Activated CD4-positive, alpha-beta T cell treated with anti-CD3 and anti-CD28 coated beads, Interleukin-10, Interleukin-2, amounts not matched to agents 100 ng/mL and 50 ng/mL, durations not matched to agents 16 hours and 8 hours (primary cell): ENCODE results near the gene SYTL4.

Source experiments
- DNase-seq: peaks from one replicate; pipeline ENCODE4 v3.0.0-alpha.2; 2020

SYTL4 gene

GRCh38 chrX:100687546-100687945, 44.4 kb downstream of the SYTL4 start:
- no peak for DNase-seq

DNA sequence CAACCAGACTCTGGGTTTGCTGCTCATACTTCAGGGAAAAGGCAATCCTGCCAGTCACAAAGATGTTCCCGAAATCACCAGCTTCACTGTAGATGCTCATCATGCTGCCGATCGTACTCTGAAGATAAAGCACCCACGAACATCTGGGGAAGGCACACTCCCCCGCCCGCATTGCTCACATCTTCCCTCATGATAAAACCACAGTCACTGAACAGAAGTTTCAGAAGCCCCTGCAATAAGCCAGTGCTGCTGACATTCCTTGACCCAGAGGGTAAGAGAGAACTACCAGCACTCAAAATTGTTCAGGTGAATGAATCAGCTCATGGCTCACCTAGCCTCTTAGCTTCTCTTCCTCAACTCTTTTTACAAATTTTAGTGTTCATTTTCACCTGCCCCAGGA, 44.8 kb downstream of the SYTL4 start:
- DNase-seq: no peak

DNA sequence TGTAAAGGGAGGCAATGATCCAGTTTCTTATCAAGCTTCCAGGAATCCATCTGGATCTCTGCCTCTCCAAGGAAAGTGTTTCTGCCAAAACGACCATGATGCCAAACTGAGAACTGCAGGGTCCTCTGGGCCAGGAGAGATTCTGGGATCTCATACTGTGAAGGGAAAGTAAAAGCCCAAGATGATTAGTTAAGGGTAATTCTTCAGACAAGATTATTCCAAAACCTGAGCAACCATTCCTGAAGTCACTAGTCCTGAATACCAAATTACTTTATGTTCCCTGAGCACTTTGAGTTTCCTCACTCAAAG, 46.0 kb downstream of the SYTL4 start:
- no peak for DNase-seq

GRCh38 chrX:100685284-100685996, 46.5 kb downstream of the SYTL4 start:
- peak; percentile 80 for DNase-seq

DNA sequence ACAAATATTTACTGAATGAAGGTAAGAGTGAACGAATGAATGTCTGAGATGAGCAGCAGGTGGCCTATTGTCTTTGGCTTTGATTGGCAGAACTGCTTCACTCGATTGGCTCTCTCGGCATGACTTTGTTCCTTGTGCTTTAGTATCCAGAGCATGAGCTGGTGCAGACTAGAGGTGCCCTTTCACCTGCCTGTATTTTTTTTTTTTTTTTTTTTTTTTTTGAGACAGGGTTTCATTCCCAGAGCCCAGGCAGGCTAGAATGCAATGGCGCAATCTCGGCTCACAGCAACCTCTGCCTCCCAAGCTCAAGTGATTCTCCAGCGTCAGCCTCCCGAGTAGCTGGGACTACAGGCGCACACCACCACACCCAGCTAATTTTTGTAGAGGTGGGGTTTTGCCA, 49.0 kb downstream of the SYTL4 start:
- no peak for DNase-seq

- no peak for DNase-seq
Observed at GRCh38 chrX:100681599-100681998, 50.3 kb downstream of the SYTL4 start.

- no peak for DNase-seq
Observed at GRCh38 chrX:100680756-100681155, 51.2 kb downstream of the SYTL4 start.

DNA sequence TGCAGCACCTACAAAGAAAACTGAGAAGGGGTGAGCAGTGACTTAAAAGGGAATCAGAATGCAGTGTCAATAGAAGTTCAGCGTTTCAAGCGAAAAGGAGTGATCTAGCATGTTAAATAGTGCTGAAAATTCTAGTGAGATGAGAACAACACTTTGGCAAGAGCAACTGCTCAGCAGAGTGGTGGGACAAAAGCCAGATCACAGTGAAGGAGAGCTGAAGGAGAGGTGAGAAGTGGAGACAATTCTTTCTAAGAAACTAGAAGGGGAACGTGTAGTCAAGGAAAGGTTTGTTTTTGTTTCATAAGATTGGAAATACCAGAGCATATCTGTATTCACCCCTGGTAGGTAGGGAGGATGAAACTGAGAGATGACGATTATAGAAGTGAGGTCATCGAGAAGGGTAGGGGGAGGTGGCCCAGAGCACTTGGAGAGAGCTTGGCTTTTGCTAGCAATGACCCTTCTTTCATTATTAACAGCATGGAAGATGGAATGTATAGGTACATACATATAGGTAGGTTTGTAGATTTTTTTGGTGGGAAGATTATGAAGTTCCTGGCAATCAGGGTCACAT, 54.2 kb downstream of the SYTL4 start:
- DNase-seq: no peak

DNA sequence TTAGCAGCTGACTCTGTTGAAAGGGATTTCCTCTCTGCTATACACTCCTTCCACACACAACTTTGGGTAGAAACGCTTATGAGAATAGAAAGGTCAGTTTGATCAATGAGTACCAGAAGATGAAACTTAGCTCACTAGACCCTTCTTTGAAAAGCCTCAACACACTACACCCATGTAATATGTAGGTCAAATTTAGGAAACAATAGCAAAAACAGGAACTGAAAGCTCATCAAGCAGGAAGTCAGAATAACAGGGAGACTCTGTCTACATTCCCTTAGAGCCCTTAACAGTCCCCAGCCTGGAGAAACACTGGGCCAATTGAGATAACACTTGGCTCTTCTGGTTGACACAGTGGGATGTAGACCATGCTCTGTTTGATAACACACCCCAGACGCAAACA, 57.2 kb downstream of the SYTL4 start:
- no peak for DNase-seq

GRCh38 chrX:100673397-100673953, 58.4 kb downstream of the SYTL4 start:
- DNase-seq: no peak

DNA sequence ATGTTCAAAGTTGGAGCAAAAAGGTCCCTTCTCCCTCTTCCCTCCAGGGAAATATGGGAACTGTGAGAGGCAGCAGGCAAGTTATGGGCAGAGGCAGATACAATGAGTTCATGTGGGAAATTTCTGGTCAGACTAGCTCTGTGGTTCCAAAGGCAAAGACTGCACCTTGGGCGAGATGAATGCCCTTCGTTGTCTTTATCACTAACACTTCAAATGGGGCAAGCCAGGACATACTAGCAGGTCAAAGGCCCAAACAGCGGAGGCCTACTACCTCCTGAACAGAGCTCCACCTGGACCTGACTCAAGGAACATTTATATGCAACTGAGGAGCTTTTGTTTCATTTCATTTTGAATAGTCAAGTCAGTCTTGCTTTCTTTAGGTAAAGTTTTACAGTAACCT, 59.0 kb downstream of the SYTL4 start:
- no peak for DNase-seq

DNA sequence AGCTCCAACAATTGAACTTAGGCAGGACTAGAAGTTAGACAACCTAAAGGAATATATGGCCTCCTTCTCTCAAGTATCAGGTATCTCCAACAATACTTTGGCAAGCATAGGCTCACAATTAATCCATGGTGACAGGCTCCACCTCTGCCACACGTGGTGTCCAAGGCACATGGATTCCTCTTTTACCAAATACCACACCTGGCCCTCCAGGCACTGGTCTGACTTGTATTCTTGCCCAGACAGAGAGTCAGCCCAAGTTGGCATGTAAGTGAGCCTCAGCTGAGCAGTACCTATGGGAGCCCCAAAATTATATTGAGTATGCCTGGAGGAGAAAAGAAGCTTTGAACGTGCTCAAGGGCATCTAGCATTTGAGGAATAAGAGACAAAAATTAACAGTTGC, 68.3 kb downstream of the SYTL4 start:
- DNase-seq: no peak

- no peak for DNase-seq
Observed at GRCh38 chrX:100662796-100663195, 69.1 kb downstream of the SYTL4 start.

GRCh38 chrX:100662170-100662569, 69.8 kb downstream of the SYTL4 start:
- no peak for DNase-seq

DNA sequence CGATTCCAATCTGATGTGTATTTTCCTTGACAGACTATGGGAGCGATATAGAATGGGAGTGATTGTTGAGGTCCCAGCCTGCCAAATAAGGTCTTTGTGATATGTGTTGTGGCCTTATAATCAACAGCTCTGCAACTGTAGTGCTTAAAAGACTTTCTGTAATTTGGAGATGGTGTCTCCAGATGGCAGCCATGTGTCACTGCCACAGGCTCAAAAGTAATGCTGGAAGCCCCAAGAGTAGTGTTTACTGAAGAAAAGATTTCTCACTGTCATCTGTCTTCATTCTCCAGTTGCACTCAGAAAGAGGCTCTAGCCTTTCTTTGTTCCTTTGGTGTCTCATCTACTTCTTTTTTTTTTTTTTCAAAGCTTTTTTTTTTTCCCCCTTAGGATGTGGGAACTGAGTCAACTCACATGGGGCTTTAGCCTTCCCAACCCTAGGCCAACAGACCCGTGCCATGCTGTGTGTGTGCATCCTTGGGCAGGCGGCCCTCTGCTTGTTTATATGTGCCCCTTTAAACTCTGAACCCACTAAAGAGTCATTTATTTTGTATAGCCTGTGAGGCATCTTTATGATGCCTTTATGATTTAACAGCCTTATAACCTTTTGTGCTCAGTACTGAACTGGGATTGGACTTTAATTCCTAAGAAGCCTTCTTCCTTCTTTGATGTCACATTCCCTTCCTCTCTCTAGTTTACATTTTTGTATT, 72.3 kb downstream of the SYTL4 start:
- no peak for DNase-seq

GRCh38 chrX:100658941-100659381, 73.0 kb downstream of the SYTL4 start:
- DNase-seq: no peak

GRCh38 chrX:100654261-100654660, 77.7 kb downstream of the SYTL4 start:
- DNase-seq: peak; percentile 19

DNA sequence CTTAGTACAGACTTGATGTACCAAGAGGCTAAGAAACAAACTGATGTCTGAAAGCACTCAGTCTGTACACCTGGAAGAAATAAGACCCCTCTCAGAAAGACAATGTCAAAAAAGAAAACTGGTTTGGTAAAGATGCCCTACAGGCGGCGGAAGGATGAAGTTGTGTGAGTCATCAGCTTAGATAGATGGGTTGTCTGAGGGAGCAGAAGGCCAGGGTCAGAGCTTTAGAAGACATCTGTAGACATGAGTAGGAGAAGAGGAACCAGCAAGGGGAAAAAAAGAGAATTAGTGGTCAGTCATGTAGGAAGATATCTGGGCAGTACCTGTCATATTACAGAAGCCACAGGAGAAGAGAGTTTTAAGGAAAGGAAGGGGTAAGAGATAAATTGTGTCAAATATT, 79.7 kb downstream of the SYTL4 start:
- DNase-seq: no peak

DNA sequence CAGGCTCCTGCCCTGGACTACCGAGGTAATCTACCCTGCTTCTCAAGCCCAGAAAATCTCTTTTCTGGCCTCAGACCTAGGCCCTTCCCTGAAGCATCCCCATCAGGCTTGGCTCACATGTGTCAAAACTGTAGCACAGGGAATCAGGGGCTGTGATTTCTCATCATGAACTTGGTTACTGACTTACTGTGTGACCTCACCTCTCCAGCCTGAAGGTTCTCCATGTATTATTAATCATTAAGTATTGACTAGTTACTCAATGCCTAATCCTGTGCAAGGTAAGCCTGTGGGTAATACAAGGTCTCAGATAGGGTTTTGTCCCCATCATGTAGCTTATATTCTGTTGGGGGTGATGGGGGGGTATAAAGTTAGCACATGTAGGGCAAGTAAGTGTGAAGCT, 81.1 kb downstream of the SYTL4 start:
- DNase-seq: no peak

DNA sequence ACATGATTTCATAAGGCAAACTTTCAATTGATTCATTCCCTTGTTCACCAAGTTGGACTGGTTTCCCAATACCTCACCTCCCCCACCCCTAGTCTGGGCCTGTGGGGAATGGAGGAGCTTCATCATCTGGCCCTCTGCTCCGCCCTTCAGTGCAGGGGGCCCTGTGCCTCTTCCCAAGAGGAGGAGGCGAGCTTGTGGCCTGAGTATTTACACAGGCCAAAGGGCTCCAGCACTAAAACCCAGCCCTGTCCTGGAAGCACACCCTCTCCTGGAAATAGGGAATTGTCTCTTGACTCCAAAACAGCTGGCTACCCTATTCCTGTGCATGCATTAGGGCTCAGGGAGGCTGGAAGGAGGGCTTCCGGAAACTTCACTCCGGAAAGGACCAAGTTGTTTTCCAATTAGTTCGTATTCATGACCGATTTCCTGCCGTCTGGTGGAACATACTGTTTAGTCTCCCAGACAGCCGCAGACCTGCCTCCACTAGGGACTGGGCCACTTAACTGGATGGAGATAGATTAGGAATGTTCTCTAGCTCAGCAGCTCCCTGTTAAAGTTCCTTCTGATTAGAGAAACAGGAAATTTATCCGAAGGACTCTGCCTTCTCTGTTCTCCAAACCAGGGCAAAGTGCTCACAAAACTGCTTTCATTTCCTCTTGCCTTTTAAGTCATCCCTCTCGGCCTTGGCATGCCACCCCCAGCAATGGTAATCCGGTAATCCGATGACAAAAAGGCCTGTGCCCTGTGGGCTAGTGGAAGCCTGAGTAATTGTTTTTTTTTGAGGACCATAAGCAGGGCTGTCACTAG, 82.2 kb downstream of the SYTL4 start:
- no peak for DNase-seq

DNA sequence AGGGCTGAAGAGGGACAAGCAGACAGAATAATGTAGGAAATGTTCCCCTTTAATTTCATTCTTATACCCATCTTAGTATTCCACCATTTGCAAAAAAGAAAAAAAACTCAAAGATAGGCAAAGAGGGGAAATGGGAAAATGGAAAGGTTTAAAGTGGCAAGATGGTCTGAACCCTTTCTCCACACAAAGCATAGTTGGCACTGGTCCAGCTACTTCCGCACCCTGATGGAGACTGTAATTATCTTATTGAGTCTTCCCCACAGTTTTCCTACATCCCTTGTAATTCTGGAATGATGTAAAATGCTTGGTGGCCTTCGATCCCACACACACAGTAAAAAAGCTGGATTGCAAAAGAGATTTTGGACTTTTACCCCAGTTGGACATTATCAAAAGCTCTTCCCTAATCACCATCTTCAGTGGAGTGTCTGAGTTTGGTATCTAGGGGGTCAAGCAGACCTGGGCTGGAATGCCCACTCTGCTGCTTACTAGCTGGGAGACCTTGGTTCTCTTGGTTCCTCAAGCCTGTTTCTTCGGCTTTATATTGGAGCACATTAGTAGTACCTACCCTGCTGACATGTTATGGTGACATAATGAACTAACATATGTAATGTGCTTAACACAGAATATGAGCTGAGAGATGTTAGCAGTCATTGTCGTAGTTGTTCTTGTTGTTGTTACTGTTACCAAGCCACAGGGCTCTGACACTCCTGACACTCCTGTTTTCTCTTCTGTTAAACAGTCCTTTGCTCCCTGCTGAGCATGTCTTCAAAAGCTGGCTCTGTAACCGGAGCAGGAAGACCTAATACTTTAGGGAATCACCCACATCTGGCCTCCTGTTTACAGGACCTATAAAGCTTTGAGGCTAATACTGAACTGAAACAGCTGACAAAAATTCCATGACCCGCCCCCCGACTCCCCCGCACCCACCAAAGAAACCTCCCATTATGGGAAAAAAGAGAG, 83.2 kb downstream of the SYTL4 start:
- no peak for DNase-seq

DNA sequence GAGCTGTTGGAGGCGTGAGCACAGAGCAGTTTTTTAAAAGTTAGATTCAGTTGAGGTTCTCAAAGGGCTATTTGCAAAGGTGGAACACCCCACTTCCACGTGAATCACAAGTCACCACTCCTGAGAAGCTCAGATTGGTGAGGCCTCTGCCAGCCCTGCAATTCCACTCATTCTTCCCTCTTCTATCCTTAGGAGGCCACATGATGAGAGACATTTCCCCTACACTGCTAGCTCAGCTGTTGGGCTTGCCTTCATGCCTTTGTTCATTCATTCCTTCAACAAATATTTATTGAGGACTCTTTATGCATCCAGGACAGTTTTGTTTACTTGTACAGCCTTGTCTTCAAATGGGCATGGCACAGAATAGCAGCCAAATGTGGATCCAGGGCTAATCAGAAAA, 84.2 kb downstream of the SYTL4 start:
- no peak for DNase-seq
